Right lung (tissue), 5 donors: Measurements from ENCODE around the gene TRMT44. TPM values are rescaled to one million over a fixed set of nuclear protein-coding genes. Genes with fewer than 3 reads are reported as not detected.

ENCODE experiments used
- DNase-seq, 2 donors: peaks; one replicate each; pipeline ENCODE4 v3.0.0-alpha.2; 2013
- polyA plus RNA-seq, 5 donors: library from polyadenylated mRNA; unstranded; fragments of 120-200 nt; gene quantifications; one replicate each; pipeline versions ENCODE4 v1.2.1 to v1.2.3, GENCODE V29; 2013; ENCODE audit warnings: inconsistent platforms in 1 of 5, low replicate concordance in 1 of 5; ENCODE audit not compliant: insufficient read length in 5 of 5, insufficient read depth in 1 of 5

Gene TRMT44
- polyA plus RNA-seq, 5 donors, result 17.0 to 19.1 (median 18.3) TPM

DNA sequence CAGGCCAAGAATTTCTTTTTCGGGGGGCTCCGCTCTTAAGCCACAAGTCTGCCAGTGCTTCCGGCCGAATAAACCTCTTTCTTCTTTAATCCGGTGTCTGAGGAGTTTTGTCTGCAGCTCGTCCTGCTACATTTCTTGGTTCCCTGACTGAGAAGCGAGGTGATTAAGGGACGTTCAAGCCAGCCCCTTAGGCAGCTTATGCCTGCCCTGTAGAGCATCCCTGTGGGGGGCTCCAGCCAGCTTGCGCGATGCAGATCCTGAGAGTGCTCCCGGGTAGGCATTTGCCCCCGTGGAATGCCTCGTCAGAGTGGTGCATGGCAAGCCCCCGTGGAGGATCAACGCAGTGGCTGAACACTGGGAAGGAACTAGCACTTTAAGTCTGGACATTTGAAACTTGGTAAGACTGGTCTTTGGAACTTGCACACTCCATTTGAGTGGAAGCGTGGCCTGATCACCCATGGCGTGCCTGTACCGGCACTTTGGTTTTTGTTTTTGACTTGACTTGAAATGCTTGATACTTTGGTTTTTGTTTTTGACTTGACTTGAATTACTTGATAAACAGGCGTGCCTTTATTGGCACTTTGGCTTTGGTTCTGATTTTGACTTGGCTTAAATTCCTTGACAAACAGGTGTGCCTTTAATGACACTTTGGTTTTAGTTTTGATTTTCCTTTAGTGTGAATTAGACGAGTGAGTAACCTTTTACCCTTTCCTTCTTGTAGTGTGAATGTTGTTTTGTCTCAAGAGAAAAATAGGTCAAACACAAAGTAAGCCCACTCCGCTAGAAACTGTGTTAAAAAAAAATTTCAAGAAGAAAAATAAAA is 6.1 kb upstream of the TRMT44 start:
- no peak for DNase-seq

- DNase-seq, result peak in 1 of 2 donors; percentile 43
Measured at GRCh38 chr4:8435656-8436121, 4.9 kb upstream of the TRMT44 start.

DNA sequence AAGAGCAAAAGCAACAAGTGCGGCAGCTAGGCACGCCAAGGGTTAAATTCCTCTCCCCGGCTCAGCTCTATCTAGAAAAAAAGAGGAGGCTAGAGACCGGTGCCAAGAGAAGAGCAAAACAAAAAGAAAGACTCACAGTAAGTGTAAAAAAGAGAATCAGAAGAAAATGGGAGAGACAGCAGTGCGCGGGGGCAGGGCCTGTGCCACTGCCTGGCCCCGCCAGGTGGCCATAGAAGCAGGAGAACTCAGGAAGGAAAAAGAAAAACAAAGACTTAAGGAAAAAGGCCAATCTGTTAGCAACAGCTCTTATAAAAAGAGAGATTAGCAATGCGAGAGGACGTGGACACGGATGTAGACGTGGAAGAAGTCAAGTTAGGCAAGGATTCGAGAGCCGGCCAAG is 3.3 kb upstream of the TRMT44 start:
- peak in 1 of 2 donors; percentile 32 for DNase-seq

GRCh38 chr4:8438743-8439142 is 1.8 kb upstream of the TRMT44 start:
- DNase-seq, result no peak

DNA sequence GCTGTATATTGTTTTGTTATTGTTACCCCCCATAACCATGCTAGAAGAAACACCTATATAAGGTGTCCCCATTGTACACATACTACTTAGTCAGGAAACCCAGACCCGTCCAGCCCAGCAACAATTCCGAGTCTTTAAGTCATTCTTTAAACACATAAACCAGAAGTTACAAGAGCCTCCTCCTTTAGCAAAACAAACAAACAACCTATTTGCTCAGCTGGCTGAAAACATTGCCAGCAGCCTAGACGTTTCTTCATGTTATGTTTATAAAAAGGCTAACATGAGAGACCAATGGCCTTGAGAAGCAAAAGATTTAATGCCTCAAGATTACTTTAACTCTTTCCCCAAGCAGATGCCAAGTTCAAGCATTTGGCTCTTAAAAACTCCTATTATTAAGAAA is 1.4 kb upstream of the TRMT44 start:
- DNase-seq, result no peak

- peak in 1 of 2 donors; percentile 27 for DNase-seq
Measured at GRCh38 chr4:8439914-8440491, 574 bp upstream of the TRMT44 start.

DNA sequence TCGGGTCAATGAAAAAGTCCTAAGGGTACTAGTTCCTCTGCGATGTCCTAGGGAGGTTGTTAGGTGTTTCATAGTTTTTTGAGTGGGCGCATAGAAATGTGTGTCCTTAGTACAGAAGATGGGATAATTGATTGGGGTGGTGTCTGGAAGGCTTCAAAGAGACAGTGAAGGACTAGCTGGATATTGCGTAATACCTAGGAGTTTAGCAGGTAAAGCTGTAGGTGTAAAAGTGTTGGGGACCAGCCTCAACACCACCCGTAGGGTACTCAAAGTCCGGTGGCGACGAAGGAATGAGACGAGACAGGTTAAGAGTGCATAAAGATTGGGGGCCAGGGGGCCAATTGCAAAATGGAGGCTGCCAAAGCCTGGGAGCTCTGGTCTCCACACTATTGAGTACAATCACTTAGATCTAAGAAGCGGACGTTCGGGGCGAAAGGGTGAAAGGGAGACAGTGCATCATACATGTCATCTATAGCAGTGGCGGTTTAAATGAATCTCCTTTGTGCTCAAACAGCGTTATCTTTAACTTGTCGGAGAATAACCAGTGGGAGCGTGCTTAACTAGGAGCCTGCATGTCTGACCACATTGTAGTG is 1.0 kb downstream of the TRMT44 start:
- no peak for DNase-seq

GRCh38 chr4:8442596-8443358 is 2.2 kb downstream of the TRMT44 start:
- no peak for DNase-seq

DNA sequence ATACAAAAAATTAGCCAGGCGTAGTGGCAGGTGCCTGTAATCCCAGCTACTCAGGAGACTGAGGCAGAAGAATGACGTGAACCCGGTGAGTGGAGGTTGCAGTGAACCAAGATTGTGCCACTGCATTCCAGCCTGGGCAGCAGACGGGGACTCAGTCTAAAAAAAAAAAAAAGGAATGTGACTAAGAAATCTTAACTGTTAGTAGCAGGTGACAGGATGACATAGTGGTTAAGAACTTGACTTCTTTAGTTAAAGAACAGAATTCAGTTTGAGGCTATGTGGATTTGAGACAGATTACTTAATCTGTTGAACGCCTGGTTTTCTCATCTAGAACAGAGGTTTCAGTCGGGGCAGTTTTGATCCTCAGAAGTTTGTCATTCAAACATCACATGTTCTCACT is 3.2 kb downstream of the TRMT44 start:
- DNase-seq, result no peak

DNA sequence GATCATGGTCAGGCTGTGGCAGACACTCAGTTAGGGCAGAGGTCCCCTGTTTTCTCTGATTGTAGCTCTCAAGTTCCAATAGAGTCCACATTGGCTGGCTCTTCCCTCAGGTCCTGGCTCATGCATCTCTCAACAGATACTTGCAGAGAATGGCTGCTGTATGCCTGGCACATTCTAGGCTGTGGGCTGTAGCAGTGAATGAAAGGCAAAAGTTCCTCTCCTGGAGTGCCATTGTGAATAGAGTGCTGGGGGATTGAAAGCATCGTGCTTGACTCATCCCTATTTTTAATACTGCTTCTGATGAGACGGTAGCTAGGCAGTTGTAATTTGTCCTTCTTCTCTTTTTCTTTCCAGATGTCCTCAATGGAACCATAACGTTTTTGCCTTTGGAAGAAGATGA is 5.5 kb downstream of the TRMT44 start:
- DNase-seq, result no peak

- no peak for DNase-seq
Measured at GRCh38 chr4:8451440-8452182, 11.0 kb downstream of the TRMT44 start.

DNA sequence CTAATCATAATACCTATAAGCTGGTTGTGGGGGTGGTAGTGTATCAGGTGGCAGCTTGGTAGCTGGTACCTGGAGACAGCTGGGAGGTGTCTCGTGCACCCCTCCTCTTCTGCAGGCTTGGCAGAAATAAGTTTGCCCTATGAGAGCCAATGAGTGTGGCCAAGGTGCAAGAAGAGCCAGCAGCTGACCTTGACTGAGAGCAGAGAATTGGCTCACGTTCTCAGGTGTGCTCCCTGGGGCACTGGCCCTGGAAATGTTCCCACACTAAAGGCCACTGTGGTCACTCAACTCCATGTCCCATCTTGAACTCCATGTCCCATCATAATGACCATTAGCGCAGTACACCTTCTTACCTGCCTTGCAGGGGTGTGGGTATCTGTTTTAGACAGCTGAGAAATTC is 13.4 kb downstream of the TRMT44 start:
- no peak for DNase-seq

- no peak for DNase-seq
Measured at GRCh38 chr4:8457646-8458252, 17.2 kb downstream of the TRMT44 start.

DNA sequence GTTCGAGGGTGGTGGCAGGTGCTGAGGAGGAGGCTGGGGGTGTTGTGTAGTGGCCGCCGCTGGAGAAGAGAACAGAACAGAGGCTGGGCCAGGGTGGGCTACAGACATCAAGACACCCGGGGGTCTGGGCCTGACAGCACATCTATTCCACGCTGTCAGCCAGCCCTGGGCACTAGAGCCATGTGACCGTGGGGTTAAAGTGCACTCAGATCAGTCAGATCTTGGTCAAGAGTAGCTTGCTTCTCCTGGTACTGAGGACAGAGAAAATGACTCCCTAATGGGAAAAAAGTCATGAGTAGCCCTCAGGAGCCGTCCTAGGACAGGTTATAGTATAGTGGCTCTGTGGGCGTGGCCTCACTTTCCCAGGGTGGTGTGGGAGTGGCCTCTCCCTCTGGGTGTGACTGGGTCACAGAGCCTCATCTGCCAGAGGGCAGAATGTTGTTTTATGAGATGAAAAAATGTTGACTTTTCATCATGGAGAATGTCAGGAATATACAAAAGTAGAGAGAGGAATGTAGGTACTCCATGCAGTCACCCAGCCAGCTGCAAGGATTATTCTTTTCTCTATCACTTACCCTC is 19.4 kb downstream of the TRMT44 start:
- DNase-seq, result no peak

DNA sequence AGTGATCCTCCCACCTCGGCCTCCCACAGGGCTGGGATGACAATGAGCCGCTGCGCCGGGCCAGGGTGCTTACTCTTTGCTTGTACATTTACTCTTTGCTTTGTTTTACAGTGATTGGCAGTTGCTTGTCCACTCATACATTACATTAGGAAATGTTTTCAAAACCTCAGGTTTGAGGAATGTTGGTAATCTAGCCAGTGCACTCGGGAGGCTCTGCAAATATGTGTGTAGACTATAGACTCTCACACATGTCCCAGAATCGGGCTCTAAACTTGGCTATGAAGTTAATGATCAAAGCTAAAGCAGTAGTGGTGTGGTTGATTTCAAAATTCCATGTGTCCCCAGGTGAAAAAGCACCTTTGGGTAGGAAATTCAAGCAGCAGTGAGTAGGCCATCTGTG is 20.5 kb downstream of the TRMT44 start:
- DNase-seq, result no peak

DNA sequence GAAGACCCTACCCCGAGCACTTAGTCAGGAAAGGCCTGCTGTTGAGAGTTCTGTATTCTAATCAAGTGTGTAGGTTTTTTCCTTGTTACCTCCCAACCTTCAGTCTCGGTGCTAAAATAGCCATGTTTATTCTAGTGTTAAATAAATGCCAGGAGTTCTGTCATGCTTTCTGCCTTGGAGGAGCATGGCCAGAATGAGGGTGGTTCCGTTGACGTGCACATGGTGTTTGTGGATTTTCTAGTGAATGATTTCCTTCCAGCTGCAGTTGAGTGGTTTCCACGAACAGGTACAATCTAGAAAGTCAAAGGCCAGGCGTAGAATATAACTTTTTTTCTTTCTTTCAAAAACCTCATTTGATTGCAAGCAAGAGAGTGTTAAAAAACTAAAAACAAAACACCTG is 21.0 kb downstream of the TRMT44 start:
- no peak for DNase-seq

- no peak for DNase-seq
Measured at GRCh38 chr4:8463811-8464210, 23.2 kb downstream of the TRMT44 start.

- no peak for DNase-seq
Measured at GRCh38 chr4:8464381-8464780, 23.8 kb downstream of the TRMT44 start.

DNA sequence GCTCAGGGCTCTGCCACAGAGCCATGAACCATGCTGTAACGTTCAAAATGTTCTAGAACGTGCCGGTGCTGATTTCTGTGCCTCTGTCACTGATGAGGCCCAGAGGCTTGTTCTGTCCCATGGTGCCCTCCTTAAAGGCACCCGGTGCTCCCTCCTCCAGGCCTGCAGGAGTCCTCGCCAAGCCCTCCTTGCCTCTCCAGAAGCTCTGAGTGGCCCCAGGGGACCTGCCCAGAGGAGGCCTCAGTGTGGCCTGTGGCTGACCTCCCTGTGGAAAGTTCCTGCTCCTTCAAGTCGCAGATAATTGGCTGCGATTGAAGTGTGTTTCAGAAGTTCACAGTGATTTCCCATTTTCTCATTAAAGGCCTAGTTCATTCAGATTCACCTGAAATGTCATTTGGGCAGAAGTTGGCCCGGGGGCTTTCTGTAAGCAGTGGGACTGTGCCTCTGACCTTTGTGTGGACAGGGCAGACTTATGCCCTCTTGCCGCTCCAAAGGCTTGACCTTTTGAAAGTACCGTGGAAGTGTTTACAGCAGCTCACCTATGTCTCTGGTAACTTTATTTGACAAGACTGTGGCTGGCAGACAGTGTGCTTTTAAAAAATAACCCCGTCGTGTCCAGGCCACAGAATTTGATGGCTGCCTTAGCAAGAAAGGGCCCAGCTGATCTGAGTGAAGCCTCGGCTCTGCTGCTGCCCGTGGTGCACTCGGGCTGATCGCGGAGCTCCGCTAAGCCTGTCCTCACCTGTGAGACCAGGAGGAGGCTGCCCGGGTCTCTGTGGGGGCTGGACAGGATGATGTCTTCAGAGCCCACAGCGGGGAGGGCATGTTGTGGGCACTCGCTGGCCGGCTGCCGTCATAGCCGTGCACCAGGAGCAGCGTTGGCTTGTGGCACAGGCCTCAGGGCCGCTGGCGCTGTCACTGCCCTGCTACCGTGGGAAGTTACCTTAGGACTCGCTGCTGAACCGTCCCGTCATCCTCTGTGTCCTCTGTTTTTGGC is 25.3 kb downstream of the TRMT44 start:
- DNase-seq, result no peak
